Sigmoid colon (tissue), 4 donors: ENCODE data around the gene COLEC11.

Experiments
- POLR2A ChIP-seq, 2 donors: fragments of 450-650 bp; IDR thresholded peaks; one replicate each; pipeline ENCODE4 v1.6.1; 2016; ENCODE audit warnings: antibody characterized with exemption in 2 of 2, mild to moderate bottlenecking in 2 of 2, moderate library complexity in 2 of 2
- POLR2AphosphoS5 ChIP-seq, 4 donors: sonication (generic); formaldehyde crosslinking; IDR thresholded peaks; one replicate each; pipeline ENCODE4 v1.6.1; 2017; ENCODE audit warnings: antibody characterized with exemption in 4 of 4
- TF ChIP-seq, protein P1 (sequence below), 4 experiments: fragments of 450-650 bp in 3 of 4; fragments of 200-600 bp in 1 of 4; IDR thresholded peaks; one replicate each; pipeline ENCODE4 v1.5.1; 2016 to 2019; ENCODE audit warnings: antibody characterized with exemption in 4 of 4, mild to moderate bottlenecking in 3 of 4, moderate library complexity in 2 of 4

- TF ChIP-seq, protein P1, sequence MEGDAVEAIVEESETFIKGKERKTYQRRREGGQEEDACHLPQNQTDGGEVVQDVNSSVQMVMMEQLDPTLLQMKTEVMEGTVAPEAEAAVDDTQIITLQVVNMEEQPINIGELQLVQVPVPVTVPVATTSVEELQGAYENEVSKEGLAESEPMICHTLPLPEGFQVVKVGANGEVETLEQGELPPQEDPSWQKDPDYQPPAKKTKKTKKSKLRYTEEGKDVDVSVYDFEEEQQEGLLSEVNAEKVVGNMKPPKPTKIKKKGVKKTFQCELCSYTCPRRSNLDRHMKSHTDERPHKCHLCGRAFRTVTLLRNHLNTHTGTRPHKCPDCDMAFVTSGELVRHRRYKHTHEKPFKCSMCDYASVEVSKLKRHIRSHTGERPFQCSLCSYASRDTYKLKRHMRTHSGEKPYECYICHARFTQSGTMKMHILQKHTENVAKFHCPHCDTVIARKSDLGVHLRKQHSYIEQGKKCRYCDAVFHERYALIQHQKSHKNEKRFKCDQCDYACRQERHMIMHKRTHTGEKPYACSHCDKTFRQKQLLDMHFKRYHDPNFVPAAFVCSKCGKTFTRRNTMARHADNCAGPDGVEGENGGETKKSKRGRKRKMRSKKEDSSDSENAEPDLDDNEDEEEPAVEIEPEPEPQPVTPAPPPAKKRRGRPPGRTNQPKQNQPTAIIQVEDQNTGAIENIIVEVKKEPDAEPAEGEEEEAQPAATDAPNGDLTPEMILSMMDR (IDR thresholded peaks at IDR 0.05), result no peak
- no peak for TF ChIP-seq POLR2A (IDR thresholded peaks at IDR 0.05)
- no peak for TF ChIP-seq POLR2AphosphoS5 (IDR thresholded peaks at IDR 0.05)
Measured at GRCh38 chr2:3680548-3681345, 85.8 kb downstream of the COLEC11 start.
